GM18909 (cell line): ENCODE measurements around the gene SLC26A9.

Source experiments
- ATAC-seq: cut with Tn5 transposase; IDR thresholded peaks from one replicate; pipeline ENCODE4 v1.9.1; 2021; ENCODE audit warnings: mild to moderate bottlenecking; ENCODE audit not compliant: unreplicated experiment, poor library complexity

Gene SLC26A9

GRCh38 chr1:205929496-205930194 lies 13.6 kb downstream of the SLC26A9 start:
- no peak for ATAC-seq

- ATAC-seq, result no peak
Observed at GRCh38 chr1:205928317-205928716, 14.9 kb downstream of the SLC26A9 start.

GRCh38 chr1:205927676-205928075 lies 15.6 kb downstream of the SLC26A9 start:
- no peak for ATAC-seq

GRCh38 chr1:205927247-205927646 lies 16.0 kb downstream of the SLC26A9 start:
- ATAC-seq, result no peak

- no peak for ATAC-seq
Observed at GRCh38 chr1:205926636-205927035, 16.6 kb downstream of the SLC26A9 start.

- ATAC-seq, result no peak
Observed at GRCh38 chr1:205926213-205926612, 17.0 kb downstream of the SLC26A9 start.

- no peak for ATAC-seq
Observed at GRCh38 chr1:205925736-205926135, 17.5 kb downstream of the SLC26A9 start.

- no peak for ATAC-seq
Observed at GRCh38 chr1:205924460-205924790, 18.8 kb downstream of the SLC26A9 start.

GRCh38 chr1:205923651-205924459 lies 19.4 kb downstream of the SLC26A9 start:
- no peak for ATAC-seq

GRCh38 chr1:205922806-205923205 lies 20.4 kb downstream of the SLC26A9 start:
- ATAC-seq, result no peak

- ATAC-seq, result no peak
Observed at GRCh38 chr1:205922314-205922713, 20.9 kb downstream of the SLC26A9 start.

- ATAC-seq, result no peak
Observed at GRCh38 chr1:205921570-205921909, 21.7 kb downstream of the SLC26A9 start.

GRCh38 chr1:205920861-205921569 lies 22.2 kb downstream of the SLC26A9 start:
- no peak for ATAC-seq

- ATAC-seq, result no peak
Observed at GRCh38 chr1:205920159-205920558, 23.1 kb downstream of the SLC26A9 start.

GRCh38 chr1:205918955-205919746 lies 24.1 kb downstream of the SLC26A9 start:
- ATAC-seq, result no peak

GRCh38 chr1:205917466-205918238 lies 25.6 kb downstream of the SLC26A9 start:
- ATAC-seq, result no peak

GRCh38 chr1:205916541-205916940 lies 26.7 kb downstream of the SLC26A9 start:
- no peak for ATAC-seq

- no peak for ATAC-seq
Observed at GRCh38 chr1:205915354-205915990, 27.8 kb downstream of the SLC26A9 start.

GRCh38 chr1:205914730-205915129 lies 28.5 kb downstream of the SLC26A9 start:
- no peak for ATAC-seq
